Trophoblast cell (in vitro differentiated cells and primary cell): ENCODE results near the gene ADARB2.

ENCODE experiments used
- DNase-seq, 2 donors: peaks; one replicate each; pipeline ENCODE4 v3.0.0-alpha.2; 2016
- H2AFZ ChIP-seq: 2 replicates; pipeline ENCODE4 v1.6.1; 2013; ENCODE audit warnings: low read length, moderate library complexity, mild to moderate bottlenecking; ENCODE audit not compliant: insufficient read depth, poor library complexity
- H2AK5ac ChIP-seq: 2 replicates; pipeline ENCODE4 v1.6.1; 2013; ENCODE audit warnings: mild to moderate bottlenecking, low read length
- H2BK120ac ChIP-seq: 2 replicates; pipeline ENCODE4 v1.6.1; 2013; ENCODE audit warnings: low read length, mild to moderate bottlenecking, moderate library complexity; ENCODE audit not compliant: insufficient read depth, poor library complexity
- H2BK12ac ChIP-seq: 2 replicates; pipeline ENCODE4 v1.6.1; 2013; ENCODE audit warnings: mild to moderate bottlenecking, low read length, moderate library complexity
- H2BK5ac ChIP-seq: 2 replicates; pipeline ENCODE4 v1.6.1; 2013; ENCODE audit warnings: low read length, low read depth, moderate library complexity, mild to moderate bottlenecking; ENCODE audit not compliant: poor library complexity
- H3K14ac ChIP-seq: 2 replicates; pipeline ENCODE4 v1.6.1; 2013; ENCODE audit warnings: mild to moderate bottlenecking, low read length
- H3K18ac ChIP-seq: 2 replicates; pipeline ENCODE4 v1.6.1; 2013; ENCODE audit warnings: mild to moderate bottlenecking, low read length
- H3K23ac ChIP-seq: 2 replicates; pipeline ENCODE4 v1.6.1; 2013; ENCODE audit warnings: low read length
- H3K27ac ChIP-seq: 2 replicates; pipeline ENCODE4 v1.5.1; 2013; ENCODE audit warnings: low read depth, mild to moderate bottlenecking, inconsistent platforms, low read length, moderate library complexity
- H3K27me3 ChIP-seq: 2 replicates; pipeline ENCODE4 v1.6.1; 2013; ENCODE audit warnings: inconsistent platforms, mild to moderate bottlenecking, low read length, moderate library complexity; ENCODE audit not compliant: insufficient read depth
- H3K36me3 ChIP-seq, 2 experiments: 1 replicate in 1 of 2; 2 replicates in 1 of 2; pipeline ENCODE4 v1.6.1; 2013; ENCODE audit warnings: low read length in 2 of 2, mild to moderate bottlenecking in 2 of 2, moderate library complexity in 1 of 2; ENCODE audit not compliant: insufficient read depth in 2 of 2, control insufficient read depth in 1 of 2
- H3K4ac ChIP-seq: 2 replicates; pipeline ENCODE4 v1.6.1; 2013; ENCODE audit warnings: low read depth, mild to moderate bottlenecking, low read length, moderate library complexity
- H3K4me1 ChIP-seq, 2 experiments: 1 replicate in 1 of 2; 2 replicates in 1 of 2; pipeline ENCODE4 v1.6.1; 2013; ENCODE audit warnings: low read length in 2 of 2, mild to moderate bottlenecking in 2 of 2, moderate library complexity in 1 of 2; ENCODE audit not compliant: insufficient read depth in 2 of 2, control insufficient read depth in 1 of 2
- H3K4me2 ChIP-seq: 2 replicates; pipeline ENCODE4 v1.6.1; 2013; ENCODE audit warnings: inconsistent platforms, mild to moderate bottlenecking, low read length, moderate library complexity
- H3K4me3 ChIP-seq: 2 replicates; pipeline ENCODE4 v1.5.1; 2013; ENCODE audit warnings: mild to moderate bottlenecking, low read depth, low read length, inconsistent platforms
- H3K79me1 ChIP-seq: one replicate; pipeline ENCODE4 v1.6.1; 2013; ENCODE audit warnings: low read length
- H3K79me2 ChIP-seq: 2 replicates; pipeline ENCODE4 v1.6.1; 2013; ENCODE audit warnings: low read length, mild to moderate bottlenecking; ENCODE audit not compliant: control insufficient read depth, insufficient read depth, poor library complexity
- H3K9ac ChIP-seq: 2 replicates; pipeline ENCODE4 v1.6.1; 2013; ENCODE audit warnings: mild to moderate bottlenecking, low read length
- H3K9me3 ChIP-seq: 2 replicates; pipeline ENCODE4 v1.6.1; 2013; ENCODE audit warnings: low read depth, mild to moderate bottlenecking, control low read depth, inconsistent platforms, low read length; ENCODE audit not compliant: insufficient read depth
- H4K12ac ChIP-seq: 2 replicates; pipeline ENCODE4 v1.6.1; 2013; ENCODE audit warnings: low read depth, mild to moderate bottlenecking, low read length, moderate library complexity
- H4K8ac ChIP-seq: 2 replicates; pipeline ENCODE4 v1.6.1; 2013; ENCODE audit warnings: low read depth, mild to moderate bottlenecking, low read length, moderate library complexity
- H4K91ac ChIP-seq: one replicate; pipeline ENCODE4 v1.6.1; 2013; ENCODE audit warnings: low read depth, mild to moderate bottlenecking, low read length, moderate library complexity
- WGBS: extraction: QIAGEN DNeasy Blood & Tissue Kit; methylation state at CpG from one replicate; pipeline ENCODE4 v1.1.7; 2013; ENCODE audit warnings: missing lambda C conversion rate; ENCODE audit not compliant: insufficient read length, insufficient coverage; ENCODE audit errors: extremely low coverage; 5-methylcytosine and 5-hydroxymethylcytosine counted together

The ADARB2 gene

GRCh38 chr10:1264001-1264400 is 473.3 kb downstream of the ADARB2 start:
- Histone ChIP-seq H3K9ac (no peak overlapping the region), H3K4me2 (no peak overlapping the region), H3K23ac (no peak overlapping the region)

GRCh38 chr10:1257274-1257673 is 480.1 kb downstream of the ADARB2 start:
- Histone ChIP-seq H2AFZ (no peak overlapping the region), H2BK5ac (no peak overlapping the region), H3K4me3 (no peak overlapping the region), H2BK120ac (no peak overlapping the region), H3K79me2 (no peaks in the 10 kb centered on the region), H3K27ac (no peak overlapping the region), H3K4ac (no peak overlapping the region), H4K91ac (no peak overlapping the region), H3K27me3 (no peaks in the 10 kb centered on the region), H4K8ac (no peak overlapping the region), H3K14ac (no peak overlapping the region), H3K4me2 (no peak overlapping the region), H3K4me1 (no peaks in the 10 kb centered on the region), H2AK5ac (no peak overlapping the region), H4K12ac (no peak overlapping the region), H3K36me3 (no peaks in the 10 kb centered on the region), H3K9me3 (peaks cover 4% of the 10 kb centered on the region), H3K18ac (no peak overlapping the region), H3K79me1 (no peaks in the 10 kb centered on the region), H3K9ac (no peak overlapping the region), H3K23ac (no peak overlapping the region), H2BK12ac (no peak overlapping the region)
- no peak for DNase-seq
- WGBS: no CpG with 5 or more reads among the region's 7 CpGs

More at GRCh38 chr10:1264001-1264400, 473.3 kb downstream of the ADARB2 start:
- no peak overlapping the region for H3K18ac ChIP-seq
- H2AFZ ChIP-seq: no peak overlapping the region
- no peak overlapping the region for H3K14ac ChIP-seq
- H3K4me3 ChIP-seq: no peak overlapping the region
- H3K36me3 ChIP-seq: no peaks in the 10 kb centered on the region
- H3K4ac ChIP-seq: no peak overlapping the region
- no peak overlapping the region for H4K91ac ChIP-seq
- no peak overlapping the region for H2BK5ac ChIP-seq
- no peak for DNase-seq
- no CpG with 5 or more reads among the region's 9 CpGs for WGBS
- no peak overlapping the region for H2BK120ac ChIP-seq
- no peak overlapping the region for H4K12ac ChIP-seq
- H3K4me1 ChIP-seq: no peaks in the 10 kb centered on the region
- no peaks in the 10 kb centered on the region for H3K79me1 ChIP-seq
- H3K27ac ChIP-seq: no peak overlapping the region
- H2AK5ac ChIP-seq: no peak overlapping the region
- H2BK12ac ChIP-seq: no peak overlapping the region
- H3K79me2 ChIP-seq: no peaks in the 10 kb centered on the region
- H4K8ac ChIP-seq: no peak overlapping the region
- no peaks in the 10 kb centered on the region for H3K9me3 ChIP-seq
- no peaks in the 10 kb centered on the region for H3K27me3 ChIP-seq

GRCh38 chr10:1256432-1256725 is 480.9 kb downstream of the ADARB2 start:
- Histone ChIP-seq H3K4ac (no peak overlapping the region), H2BK120ac (no peak overlapping the region), H3K79me1 (no peaks in the 10 kb centered on the region), H2BK5ac (no peak overlapping the region), H3K14ac (no peak overlapping the region), H3K4me3 (no peak overlapping the region), H3K23ac (no peak overlapping the region), H3K9me3 (peaks cover 4% of the 10 kb centered on the region), H3K27ac (no peak overlapping the region), H4K8ac (no peak overlapping the region), H3K4me2 (no peak overlapping the region), H2AK5ac (no peak overlapping the region), H3K4me1 (no peaks in the 10 kb centered on the region), H3K27me3 (no peaks in the 10 kb centered on the region), H3K9ac (no peak overlapping the region), H2AFZ (no peak overlapping the region), H2BK12ac (no peak overlapping the region), H3K36me3 (no peaks in the 10 kb centered on the region), H3K79me2 (no peaks in the 10 kb centered on the region), H4K12ac (no peak overlapping the region), H4K91ac (no peak overlapping the region), H3K18ac (no peak overlapping the region)
- DNase-seq: no peak
- no CpG with 5 or more reads among the region's 4 CpGs for WGBS

- Histone ChIP-seq H2AFZ (no peak overlapping the region), H2BK120ac (no peak overlapping the region), H3K36me3 (no peaks in the 10 kb centered on the region), H3K23ac (no peak overlapping the region), H3K4ac (no peak overlapping the region), H3K4me1 (no peaks in the 10 kb centered on the region), H3K9me3 (peaks cover 4% of the 10 kb centered on the region), H2BK5ac (no peak overlapping the region), H3K79me1 (no peaks in the 10 kb centered on the region), H3K79me2 (no peaks in the 10 kb centered on the region), H3K14ac (no peak overlapping the region), H3K27ac (no peak overlapping the region), H2AK5ac (no peak overlapping the region), H2BK12ac (no peak overlapping the region), H3K18ac (no peak overlapping the region), H3K9ac (no peak overlapping the region), H4K12ac (no peak overlapping the region), H3K4me3 (peak overlapping the region; percentile 6), H4K8ac (no peak overlapping the region), H3K27me3 (no peaks in the 10 kb centered on the region), H3K4me2 (no peak overlapping the region), H4K91ac (no peak overlapping the region)
- no peak for DNase-seq
- no CpG with 5 or more reads among the region's 10 CpGs for WGBS
Observed at GRCh38 chr10:1255600-1256431, 481.5 kb downstream of the ADARB2 start.
